ENCODE data around the gene QRICH2. TPM values are rescaled to one million over a fixed set of nuclear protein-coding genes. Genes with fewer than 3 reads are reported as not detected.

Gene QRICH2
- total and polyA plus RNA-seq, 8 donors, result 0.81 to 9.2 (median 1.7) TPM

- no peak overlapping the region for H3K4me3 ChIP-seq
- no peak for ATAC-seq
- peaks cover 0 to 16% (median 10%) of the 10 kb centered on the region in 3 donors for H3K4me1 ChIP-seq
- no peak for FAIRE-seq
- TF ChIP-seq, protein P1, sequence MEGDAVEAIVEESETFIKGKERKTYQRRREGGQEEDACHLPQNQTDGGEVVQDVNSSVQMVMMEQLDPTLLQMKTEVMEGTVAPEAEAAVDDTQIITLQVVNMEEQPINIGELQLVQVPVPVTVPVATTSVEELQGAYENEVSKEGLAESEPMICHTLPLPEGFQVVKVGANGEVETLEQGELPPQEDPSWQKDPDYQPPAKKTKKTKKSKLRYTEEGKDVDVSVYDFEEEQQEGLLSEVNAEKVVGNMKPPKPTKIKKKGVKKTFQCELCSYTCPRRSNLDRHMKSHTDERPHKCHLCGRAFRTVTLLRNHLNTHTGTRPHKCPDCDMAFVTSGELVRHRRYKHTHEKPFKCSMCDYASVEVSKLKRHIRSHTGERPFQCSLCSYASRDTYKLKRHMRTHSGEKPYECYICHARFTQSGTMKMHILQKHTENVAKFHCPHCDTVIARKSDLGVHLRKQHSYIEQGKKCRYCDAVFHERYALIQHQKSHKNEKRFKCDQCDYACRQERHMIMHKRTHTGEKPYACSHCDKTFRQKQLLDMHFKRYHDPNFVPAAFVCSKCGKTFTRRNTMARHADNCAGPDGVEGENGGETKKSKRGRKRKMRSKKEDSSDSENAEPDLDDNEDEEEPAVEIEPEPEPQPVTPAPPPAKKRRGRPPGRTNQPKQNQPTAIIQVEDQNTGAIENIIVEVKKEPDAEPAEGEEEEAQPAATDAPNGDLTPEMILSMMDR (IDR thresholded peaks at IDR 0.05), result no peak
- no peak overlapping the region for H3K27ac ChIP-seq
- 75 to 78% methylated on average over 12 of the region's 12 CpGs for WGBS, 2 donors
- DNase-seq, result no peak
- H3K9me3 ChIP-seq, result no peaks in the 10 kb centered on the region
- no peaks in the 10 kb centered on the region for H3K27me3 ChIP-seq
- H3K36me3 ChIP-seq, result no peaks in the 10 kb centered on the region
- intact Hi-C loops (cut with DNase I), result no loop called here
Measured at GRCh38 chr17:76243826-76244679, 64.0 kb downstream of the QRICH2 start.

DNA sequence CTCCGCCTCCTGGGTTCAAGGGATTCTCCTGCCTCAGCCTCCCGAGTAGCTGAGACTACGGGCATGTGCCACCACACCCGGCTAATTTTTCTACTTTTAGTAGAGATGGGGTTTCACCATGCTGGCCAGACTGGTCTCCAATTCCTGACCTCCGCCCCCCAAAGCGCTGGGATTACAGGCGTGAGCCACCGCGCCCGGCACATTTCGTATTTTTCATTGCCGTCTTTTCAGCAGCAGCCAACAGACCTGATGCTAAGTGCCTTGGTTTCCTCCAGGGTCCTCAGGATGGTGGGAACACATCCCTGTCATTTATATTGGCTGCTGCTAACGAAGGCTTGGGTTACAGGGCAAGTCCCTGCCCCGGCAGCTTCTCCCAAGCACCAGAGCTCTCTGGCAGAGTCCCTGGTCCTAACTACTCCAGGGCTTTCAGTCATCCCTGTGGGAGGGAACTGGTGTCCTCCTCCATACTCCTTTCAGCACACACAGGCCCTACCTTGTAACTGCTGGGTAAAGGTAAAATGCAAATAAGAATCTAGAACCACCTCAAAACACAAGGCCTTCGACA is 66.3 kb downstream of the QRICH2 start:
- DNase-seq (no peak), FAIRE-seq (no peak), ATAC-seq (no peak)
- Histone ChIP-seq H3K27ac (no peak overlapping the region), H3K4me1 (peaks cover 0 to 16% (median 10%) of the 10 kb centered on the region in 3 donors), H3K9me3 (no peaks in the 10 kb centered on the region), H3K36me3 (no peaks in the 10 kb centered on the region), H3K27me3 (no peaks in the 10 kb centered on the region), H3K4me3 (peak overlapping the region in 1 of 4 donors; percentile 54)
- 90% methylated on average over 15 of the region's 15 CpGs for WGBS, 2 donors
- intact Hi-C loops (cut with DNase I), result no loop called here
- TF ChIP-seq, protein P1 (IDR thresholded peaks at IDR 0.05), result no peak

- TF ChIP-seq, protein P1 (IDR thresholded peaks at IDR 0.05), result no peak
- Histone ChIP-seq H3K4me3 (peak overlapping the region; percentile 49 to 72 (median 55)), H3K4me1 (peaks cover 0 to 13% (median 10%) of the 10 kb centered on the region in 3 donors), H3K27ac (peak overlapping the region in 2 of 4 donors; percentile 17 to 38), H3K36me3 (no peaks in the 10 kb centered on the region), H3K9me3 (no peaks in the 10 kb centered on the region), H3K27me3 (no peaks in the 10 kb centered on the region)
- intact Hi-C loops (cut with DNase I), result no loop called here
- 5 to 8% methylated on average over 12 of the region's 12 CpGs for WGBS, 2 donors
- ATAC-seq, result peak in 3 of 4 donors; percentile 24 to 32 (median 27)
- FAIRE-seq, result no peak
- DNase-seq, result no peak
Measured at GRCh38 chr17:76241204-76241538, 66.9 kb downstream of the QRICH2 start.

GRCh38 chr17:76240461-76241203 is 67.4 kb downstream of the QRICH2 start, which contains the start of gene RNF157:
Gene RNF157 (minus strand): TSS chr17:76240493. CDS start chr17:76240240, 253 bp downstream.
- H3K9me3 ChIP-seq, result no peaks in the 10 kb centered on the region
- TF ChIP-seq, protein P1 (IDR thresholded peaks at IDR 0.05), result no peak
- no peaks in the 10 kb centered on the region for H3K36me3 ChIP-seq
- 1% methylated on average over 51 to 102 of the region's 102 CpGs for WGBS, 2 donors
- H3K4me3 ChIP-seq, result peak within 1 kb of the TSS; percentile 49 to 72 (median 55)
- FAIRE-seq (no peak), DNase-seq (peak in 5 of 6 donors; percentile 50 to 81 (median 69)), ATAC-seq (peak; percentile 68 to 85 (median 82))
- intact Hi-C loops (cut with DNase I), result no loop called here
- no peaks in the 10 kb centered on the region for H3K27me3 ChIP-seq
- peaks cover 0 to 13% (median 10%) of the 10 kb centered on the region in 3 donors for H3K4me1 ChIP-seq
- peak within 1 kb of the TSS in 3 of 4 donors; percentile 22 to 38 (median 24) for H3K27ac ChIP-seq

Data from pancreas (tissue), 10 donors.